IMR-90 (cell line): ENCODE results near the gene PNPLA2.

Experiments
- CEBPB ChIP-seq: IDR thresholded peaks from 2 replicates; pipeline ENCODE4 v1.6.1; 2012; ENCODE audit warnings: low read depth, low read length, improper control_type of control experiment
- CTCF ChIP-seq: conservative IDR thresholded peaks from 2 replicates; pipeline ENCODE4 v1.5.1; 2012; ENCODE audit warnings: mild to moderate bottlenecking, low read depth, low read length, improper control_type of control experiment
- ELK1 ChIP-seq: fragments of 150-350 bp; IDR thresholded peaks from 2 replicates; pipeline ENCODE4 v1.6.1; 2016; ENCODE audit warnings: low read depth, mild to moderate bottlenecking, low read length, moderate library complexity, borderline replicate concordance
- FOS ChIP-seq: fragments of 150-350 bp; IDR thresholded peaks from 2 replicates; pipeline ENCODE4 v1.6.1; 2016; ENCODE audit warnings: low read depth, low read length
- MAFK ChIP-seq: IDR thresholded peaks from 2 replicates; pipeline ENCODE4 v1.6.1; 2012; ENCODE audit warnings: low read depth, low read length, improper control_type of control experiment
- MAZ ChIP-seq: IDR thresholded peaks from 2 replicates; pipeline ENCODE4 v1.6.1; 2012; ENCODE audit warnings: low read depth, mild to moderate bottlenecking, low read length, improper control_type of control experiment, moderate library complexity, borderline replicate concordance
- MXI1 ChIP-seq: IDR thresholded peaks from 2 replicates; pipeline ENCODE4 v1.6.1; 2012; ENCODE audit warnings: low read depth, mild to moderate bottlenecking, low read length, moderate library complexity, borderline replicate concordance
- POLR2A ChIP-seq: IDR thresholded peaks from 2 replicates; pipeline ENCODE4 v1.6.1; 2012; ENCODE audit warnings: mild to moderate bottlenecking, low read depth, low read length
- RAD21 ChIP-seq: IDR thresholded peaks from 2 replicates; pipeline ENCODE4 v1.6.1; 2012; ENCODE audit warnings: low read length, improper control_type of control experiment
- RCOR1 ChIP-seq: IDR thresholded peaks from 2 replicates; pipeline ENCODE4 v1.6.1; 2012; ENCODE audit warnings: mild to moderate bottlenecking, low read length, improper control_type of control experiment; ENCODE audit not compliant: insufficient replicate concordance
- SMC3 ChIP-seq: fragments of 150-350 bp; IDR thresholded peaks from 2 replicates; pipeline ENCODE4 v1.6.1; 2016; ENCODE audit warnings: low read depth, mild to moderate bottlenecking, antibody characterized with exemption, low read length, moderate library complexity
- USF2 ChIP-seq: fragments of 150-350 bp; IDR thresholded peaks from 2 replicates; pipeline ENCODE4 v1.6.1; 2017; ENCODE audit warnings: mild to moderate bottlenecking, antibody characterized with exemption, low read length, low read depth

GRCh38 chr11:865462-866430, 47.0 kb downstream of the PNPLA2 start:
- TF ChIP-seq MAFK (no peak), CTCF (no peak), RCOR1 (no peak), POLR2A (no peak), USF2 (no peak), ELK1 (no peak), FOS (no peak), SMC3 (no peak), RAD21 (no peak), MAZ (no peak), MXI1 (no peak), CEBPB (no peak)
